Measurements from ENCODE around the gene RASSF3. TPM values are rescaled to one million over a fixed set of nuclear protein-coding genes. Genes with fewer than 3 reads are reported as not detected.
A peak's percentile ranks its signal among the peaks of the same experiment; 100 is the strongest.
"Not testable (repeated sequence)": the region's sequence is repeated elsewhere in the genome, so short reads cannot be mapped to it uniquely, and the experiment has no call there.

RASSF3 gene
- total RNA-seq, 1 donor from 2014 or later = 43.1 TPM

GRCh38 chr12:64688715-64689114 lies 78.4 kb downstream of the RASSF3 start:
- DNase-seq = no peak
- H3K27me3 Mint-ChIP-seq = no peaks in the 10 kb centered on the region
- peaks cover 57% of the 10 kb centered on the region for H3K4me1 Mint-ChIP-seq
- H3K27ac Mint-ChIP-seq = peak overlapping the region; percentile 35
- intact Hi-C loops (cut with micrococcal nuclease) = no loop called here
- H3K9me3 Mint-ChIP-seq = peaks cover under 1% of the 10 kb centered on the region
- H3K4me3 Mint-ChIP-seq = peak overlapping the region; percentile 50
- peaks cover 65% of the 10 kb centered on the region for H3K36me3 Mint-ChIP-seq (ENCODE audit: low read depth)

GRCh38 chr12:64690236-64690635 lies 79.9 kb downstream of the RASSF3 start:
- DNase-seq; H3K27me3 Mint-ChIP-seq; H3K4me3 Mint-ChIP-seq; intact Hi-C loops (cut with micrococcal nuclease); H3K9me3 Mint-ChIP-seq; H3K27ac Mint-ChIP-seq: not testable (repeated sequence)
- H3K4me1 Mint-ChIP-seq = peaks cover 56% of the 10 kb centered on the region
- H3K36me3 Mint-ChIP-seq (ENCODE audit: low read depth) = peaks cover 68% of the 10 kb centered on the region

- Mint-ChIP-seq H3K9me3 (no peaks in the 10 kb centered on the region), H3K4me3 (no peak overlapping the region), H3K36me3 (ENCODE audit: low read depth) (peaks cover 61% of the 10 kb centered on the region), H3K4me1 (peaks cover 56% of the 10 kb centered on the region), H3K27ac (no peak overlapping the region), H3K27me3 (no peaks in the 10 kb centered on the region)
- intact Hi-C loops (cut with micrococcal nuclease) = no loop called here
- no peak for DNase-seq
These were observed 81.0 kb downstream of the RASSF3 start for GRCh38 chr12:64691227-64691794.

DNA sequence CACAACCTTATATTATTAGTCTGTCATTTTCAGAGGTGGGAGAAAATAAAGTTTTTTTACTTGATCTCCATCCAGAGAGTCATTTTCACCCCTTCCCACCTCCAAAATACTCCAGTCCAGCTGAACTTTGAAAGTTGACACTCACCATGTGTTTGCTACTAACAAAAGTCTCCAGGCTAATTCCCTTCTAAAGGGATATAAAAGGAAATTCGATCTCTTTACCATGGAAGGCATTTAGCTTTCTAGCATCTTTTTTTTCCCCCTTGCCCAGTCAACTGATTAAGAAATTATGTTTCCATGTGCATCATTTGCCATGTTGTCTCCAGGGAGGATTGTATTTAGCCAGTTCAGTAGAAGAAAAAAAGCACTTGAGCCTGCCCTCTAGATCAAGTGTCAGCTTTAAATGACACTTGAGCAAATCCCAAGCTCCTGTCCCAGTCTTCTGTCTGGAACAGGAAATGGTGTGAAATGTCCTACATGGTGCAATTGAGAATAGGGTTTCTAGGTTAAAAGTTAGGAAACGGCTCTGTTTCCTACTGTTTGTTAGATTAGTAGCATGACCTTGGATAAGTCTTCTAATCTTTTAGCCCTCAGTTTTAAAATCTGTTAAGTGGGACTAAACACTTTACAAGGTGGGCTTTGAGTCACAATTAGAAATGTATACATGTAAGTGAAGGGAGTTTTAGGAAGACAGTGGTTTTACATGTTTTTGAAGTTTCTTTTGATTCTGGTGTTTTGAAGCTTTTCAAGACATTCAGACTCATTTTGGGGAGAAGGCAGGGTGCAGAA lies 81.7 kb downstream of the RASSF3 start:
- Mint-ChIP-seq H3K4me3 (no peak overlapping the region), H3K27me3 (no peaks in the 10 kb centered on the region), H3K9me3 (no peaks in the 10 kb centered on the region), H3K27ac (peak overlapping the region; percentile 36), H3K36me3 (ENCODE audit: low read depth) (peaks cover 62% of the 10 kb centered on the region), H3K4me1 (peaks cover 58% of the 10 kb centered on the region)
- DNase-seq = no peak
- intact Hi-C loops (cut with micrococcal nuclease) = no loop called here

DNA sequence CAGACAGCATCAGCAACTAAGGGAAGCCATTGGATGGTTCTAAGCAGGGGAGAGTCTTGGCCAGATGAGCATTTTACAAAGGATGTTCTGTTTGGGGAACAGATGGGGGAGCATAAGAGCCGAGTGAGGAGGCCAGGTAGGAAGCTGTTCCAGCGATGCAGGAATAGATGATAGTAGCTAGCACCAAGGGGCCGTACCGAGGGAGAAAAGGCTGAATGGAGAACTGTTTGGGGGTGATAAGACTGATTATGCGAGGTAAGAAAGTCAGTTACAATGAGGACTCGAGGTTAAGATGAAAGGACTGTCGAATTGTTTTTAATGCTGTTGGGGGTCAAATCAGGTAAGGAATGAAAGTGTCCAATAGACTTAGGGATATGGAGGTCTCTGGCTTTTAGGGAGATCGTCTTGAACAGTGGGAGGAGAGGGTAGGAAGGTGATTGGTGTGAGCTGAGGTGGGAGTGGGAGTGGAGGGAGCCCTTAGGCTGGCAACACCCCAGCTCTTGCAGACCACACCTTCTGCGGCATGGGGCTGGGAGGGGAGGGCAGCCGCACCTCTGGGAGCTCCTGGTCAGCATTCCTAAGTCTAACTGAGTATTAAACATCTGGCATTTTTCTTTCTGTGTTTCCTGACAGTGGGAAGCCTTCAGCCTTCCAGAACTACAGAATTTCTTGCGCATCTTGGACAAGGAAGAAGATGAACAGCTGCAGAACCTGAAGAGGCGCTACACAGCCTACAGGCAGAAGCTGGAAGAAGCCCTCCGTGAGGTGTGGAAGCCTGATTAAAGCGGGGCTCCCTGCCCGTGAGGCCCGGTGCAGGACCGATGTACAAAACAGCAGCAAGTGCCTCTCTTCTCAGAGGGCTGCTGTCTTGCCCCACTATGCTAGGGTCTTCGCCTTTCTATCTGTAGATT lies 84.1 kb downstream of the RASSF3 start:
- H3K27me3 Mint-ChIP-seq = no peaks in the 10 kb centered on the region
- peak overlapping the region; percentile 10 for H3K27ac Mint-ChIP-seq
- H3K9me3 Mint-ChIP-seq = no peaks in the 10 kb centered on the region
- peaks cover 48% of the 10 kb centered on the region for H3K36me3 Mint-ChIP-seq (ENCODE audit: low read depth)
- no peak for DNase-seq
- peaks cover 44% of the 10 kb centered on the region for H3K4me1 Mint-ChIP-seq
- no peak overlapping the region for H3K4me3 Mint-ChIP-seq
- intact Hi-C loops (cut with micrococcal nuclease) = no loop called here

- no peaks in the 10 kb centered on the region for H3K27me3 Mint-ChIP-seq
- intact Hi-C loops (cut with micrococcal nuclease) = no loop called here
- no peak overlapping the region for H3K4me3 Mint-ChIP-seq
- peaks cover 50% of the 10 kb centered on the region for H3K36me3 Mint-ChIP-seq (ENCODE audit: low read depth)
- no peaks in the 10 kb centered on the region for H3K9me3 Mint-ChIP-seq
- peaks cover 52% of the 10 kb centered on the region for H3K4me1 Mint-ChIP-seq
- DNase-seq = no peak
- H3K27ac Mint-ChIP-seq = peak overlapping the region; percentile 1
These were observed 85.3 kb downstream of the RASSF3 start for GRCh38 chr12:64695550-64695949.

DNA sequence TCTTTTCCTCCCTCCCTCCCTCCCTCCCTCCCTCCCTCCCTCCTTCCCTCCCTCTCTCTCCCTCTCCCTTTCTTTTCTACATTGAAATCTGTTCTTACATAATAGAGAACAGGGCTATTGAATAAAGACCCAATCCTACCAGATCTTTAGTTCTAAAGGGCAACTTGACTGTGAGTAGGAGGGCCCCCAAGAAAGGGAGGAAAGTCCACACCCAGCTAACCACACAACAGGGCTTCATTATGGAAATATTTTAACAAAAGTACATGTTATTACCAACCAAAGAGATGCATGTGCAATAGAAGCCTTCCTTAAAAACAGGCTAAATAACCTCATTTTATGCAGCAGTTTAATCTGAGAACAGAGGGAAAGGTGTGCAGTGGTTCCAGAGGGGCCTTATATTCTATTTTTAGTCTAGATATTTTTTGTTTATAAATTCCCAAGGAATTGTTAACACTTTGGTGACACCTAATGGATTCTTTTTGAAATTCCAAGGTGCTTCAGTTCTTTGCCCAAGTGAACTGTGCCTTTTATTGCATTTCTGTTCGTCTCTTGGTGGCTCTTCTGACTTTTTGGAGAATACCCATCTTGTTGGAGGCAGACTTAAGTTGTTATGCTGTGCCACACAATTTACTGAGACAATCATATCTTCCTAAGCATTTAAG lies 85.9 kb downstream of the RASSF3 start:
- Mint-ChIP-seq H3K4me3 (no peak overlapping the region), H3K27ac (no peak overlapping the region), H3K9me3 (no peaks in the 10 kb centered on the region), H3K27me3 (no peaks in the 10 kb centered on the region), H3K36me3 (ENCODE audit: low read depth) (peaks cover 49% of the 10 kb centered on the region), H3K4me1 (peaks cover 58% of the 10 kb centered on the region)
- no peak for DNase-seq
- intact Hi-C loops (cut with micrococcal nuclease) = no loop called here

DNA sequence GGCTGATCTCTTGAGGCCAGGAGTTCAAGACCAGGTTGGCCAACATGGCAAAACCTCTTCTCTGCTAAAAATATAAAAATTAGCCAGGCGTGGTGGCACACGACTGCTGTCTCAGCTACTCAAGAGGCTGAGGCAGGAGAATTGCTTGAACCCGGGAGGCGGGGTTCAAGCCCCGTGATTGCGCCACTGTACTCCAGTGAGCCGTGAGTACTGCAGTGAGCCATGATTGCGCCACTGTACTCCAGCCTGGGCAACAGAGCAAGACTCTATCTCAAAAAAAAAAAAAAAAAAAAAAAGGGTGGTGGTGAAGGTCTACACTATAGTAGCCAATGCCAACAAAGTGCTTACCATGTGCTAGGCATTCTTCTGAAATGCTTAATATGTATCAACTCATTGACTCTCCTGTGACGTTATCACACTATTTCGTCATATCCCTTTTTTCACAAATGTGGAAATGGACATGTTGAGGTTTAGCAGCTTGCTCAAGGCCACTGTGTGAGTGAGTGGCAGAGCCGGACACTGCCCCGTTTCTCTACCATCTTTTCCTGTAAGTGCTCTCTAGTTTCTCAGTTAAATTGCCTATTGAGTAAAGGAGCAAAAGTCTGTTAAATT lies 89.3 kb downstream of the RASSF3 start:
- DNase-seq = no peak
- Mint-ChIP-seq H3K4me3 (no peak overlapping the region), H3K27ac (no peak overlapping the region), H3K27me3 (no peaks in the 10 kb centered on the region), H3K9me3 (no peaks in the 10 kb centered on the region), H3K36me3 (ENCODE audit: low read depth) (peaks cover 28% of the 10 kb centered on the region), H3K4me1 (peaks cover 42% of the 10 kb centered on the region)
- intact Hi-C loops (cut with micrococcal nuclease) = loop anchor here (2.0 kb wide), 1 partner anchor 29 kb away; no protein-coding TSS in a partner anchor

- Mint-ChIP-seq H3K4me3 (peak overlapping the region; percentile 25), H3K9me3 (no peaks in the 10 kb centered on the region), H3K36me3 (ENCODE audit: low read depth) (peaks cover 23% of the 10 kb centered on the region), H3K4me1 (peaks cover 38% of the 10 kb centered on the region), H3K27me3 (no peaks in the 10 kb centered on the region), H3K27ac (peak overlapping the region; percentile 46)
- intact Hi-C loops (cut with micrococcal nuclease) = no loop called here
- DNase-seq = peak; percentile 62
These were observed 90.2 kb downstream of the RASSF3 start for GRCh38 chr12:64700532-64700931.

DNA sequence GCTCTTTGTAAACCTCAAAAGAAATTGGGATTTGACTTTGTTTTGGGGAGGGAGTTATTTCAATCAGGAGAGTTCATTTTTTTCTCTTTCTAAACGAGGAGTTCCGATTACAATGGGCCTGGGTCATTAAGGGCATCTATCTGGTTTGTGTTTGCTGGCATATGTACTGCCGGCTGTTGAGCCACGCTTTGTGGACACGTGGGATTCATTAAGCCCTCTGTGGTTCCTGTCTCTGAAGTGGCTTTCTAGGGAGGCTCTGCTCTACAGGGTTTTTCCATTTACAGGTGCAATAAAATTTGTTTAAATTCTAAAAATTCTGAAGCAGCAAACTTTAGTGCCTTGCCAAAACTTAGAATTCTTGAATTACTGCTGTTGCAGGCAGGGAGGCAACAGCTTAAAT lies 91.0 kb downstream of the RASSF3 start:
- intact Hi-C loops (cut with micrococcal nuclease) = no loop called here
- peak overlapping the region; percentile 46 for H3K27ac Mint-ChIP-seq
- no peaks in the 10 kb centered on the region for H3K9me3 Mint-ChIP-seq
- peak overlapping the region; percentile 25 for H3K4me3 Mint-ChIP-seq
- H3K36me3 Mint-ChIP-seq (ENCODE audit: low read depth) = peaks cover 22% of the 10 kb centered on the region
- DNase-seq = no peak
- no peaks in the 10 kb centered on the region for H3K27me3 Mint-ChIP-seq
- H3K4me1 Mint-ChIP-seq = peaks cover 32% of the 10 kb centered on the region

GRCh38 chr12:64706306-64706705 lies 96.0 kb downstream of the RASSF3 start:
- no peak for DNase-seq
- Mint-ChIP-seq H3K27ac (no peak overlapping the region), H3K4me3 (no peak overlapping the region), H3K36me3 (ENCODE audit: low read depth) (peaks cover 13% of the 10 kb centered on the region), H3K4me1 (peaks cover 4% of the 10 kb centered on the region), H3K9me3 (no peaks in the 10 kb centered on the region), H3K27me3 (no peaks in the 10 kb centered on the region)
- intact Hi-C loops (cut with micrococcal nuclease) = no loop called here

DNA sequence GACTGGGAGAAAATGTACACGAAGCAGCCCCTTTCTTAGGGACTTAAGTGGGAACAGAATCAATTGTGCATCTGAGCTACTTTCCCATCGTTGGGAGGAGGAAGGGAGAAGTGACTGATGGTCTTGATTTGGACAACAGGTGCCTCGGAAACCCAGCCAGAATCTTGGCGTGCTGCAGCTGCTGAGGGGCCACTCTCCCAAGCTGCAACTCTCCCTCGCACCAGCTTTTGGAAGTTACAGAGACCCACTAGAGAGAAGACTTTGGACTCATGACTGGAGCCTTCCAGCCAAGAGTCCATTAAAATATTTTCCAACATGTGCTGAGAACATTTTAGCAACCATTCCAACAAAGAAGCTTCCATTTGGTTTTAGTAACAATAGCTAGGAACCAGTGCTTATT lies 96.6 kb downstream of the RASSF3 start:
- H3K4me3 Mint-ChIP-seq = no peak overlapping the region
- no peaks in the 10 kb centered on the region for H3K9me3 Mint-ChIP-seq
- H3K36me3 Mint-ChIP-seq (ENCODE audit: low read depth) = peaks cover 13% of the 10 kb centered on the region
- DNase-seq = no peak
- intact Hi-C loops (cut with micrococcal nuclease) = no loop called here
- peaks cover 2% of the 10 kb centered on the region for H3K4me1 Mint-ChIP-seq
- no peaks in the 10 kb centered on the region for H3K27me3 Mint-ChIP-seq
- no peak overlapping the region for H3K27ac Mint-ChIP-seq

DNA sequence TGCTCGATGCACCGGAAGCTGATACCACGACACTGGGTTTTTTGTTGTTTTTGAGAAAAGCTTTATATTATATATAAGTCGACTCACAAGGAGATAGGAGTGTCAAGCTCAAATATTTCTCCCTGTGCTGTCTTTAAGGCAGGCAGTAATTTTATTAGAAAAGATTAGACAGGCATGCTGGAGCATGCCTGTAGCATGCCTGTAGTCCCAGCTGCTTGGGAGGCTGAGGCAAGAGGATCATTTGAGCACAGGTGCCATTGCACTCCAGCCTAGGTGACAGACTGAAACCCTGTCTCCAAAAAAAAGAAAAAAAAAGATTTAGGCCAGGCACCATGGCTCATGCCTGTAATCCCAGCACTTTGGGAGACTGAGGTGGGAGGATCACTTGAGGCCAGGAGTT lies 97.1 kb downstream of the RASSF3 start:
- Mint-ChIP-seq H3K27me3 (no peaks in the 10 kb centered on the region), H3K27ac (no peak overlapping the region), H3K4me3 (no peak overlapping the region), H3K4me1 (no peaks in the 10 kb centered on the region), H3K9me3 (no peaks in the 10 kb centered on the region), H3K36me3 (ENCODE audit: low read depth) (peaks cover 10% of the 10 kb centered on the region)
- DNase-seq = no peak
- intact Hi-C loops (cut with micrococcal nuclease) = no loop called here
